Posterior cingulate gyrus (tissue), 11 donors: ENCODE results near the gene GORAB.

Experiments used
- DNase-seq, 10 donors: peaks; one replicate each; pipeline versions ENCODE4 v3.0.0 to v3.0.0-alpha.2; 2020 to 2021; ENCODE audit warnings: mixed read lengths in 3 of 10
- intact Hi-C: fragments of 100-400 bp; cut with DNase I; formaldehyde crosslinking; loops from one replicate; pipeline ENCODE4 v1.15.1; 2023

GORAB gene

GRCh38 chr1:170531758-170532657 lies at the start of gene GORAB:
Gene GORAB, plus strand, starts transcription at chr1:170532166. Its CDS starts 58 bp downstream, at chr1:170532224.
- peak; percentile 85 to 98 (median 94) for DNase-seq
- intact Hi-C loops = loop anchor here (5.0 to 10.0 kb wide), 2 partner anchors 135 to 457 kb away; partner anchors contain the start of gene KIFAP3

DNA sequence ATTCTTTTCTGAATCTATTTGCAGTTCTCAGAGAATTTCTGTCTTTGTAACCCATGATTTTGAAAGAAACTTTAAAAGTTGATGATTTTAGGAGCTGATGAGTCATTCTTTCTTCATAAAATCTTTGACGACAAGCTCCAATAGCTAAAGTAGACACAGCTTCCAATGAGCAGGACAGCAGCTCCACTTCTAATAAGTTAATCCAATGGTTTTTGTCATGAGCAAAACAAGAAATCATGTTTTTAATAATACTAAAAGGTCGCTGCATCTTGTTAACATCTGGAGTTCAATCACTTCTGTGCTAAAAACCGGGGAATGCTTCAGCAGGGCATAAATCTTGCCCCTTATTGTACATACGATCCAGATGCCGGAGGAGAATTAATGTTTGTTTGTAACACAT lies 48.9 kb upstream of the GORAB start:
- DNase-seq = no peak
- intact Hi-C loops = no loop called here

DNA sequence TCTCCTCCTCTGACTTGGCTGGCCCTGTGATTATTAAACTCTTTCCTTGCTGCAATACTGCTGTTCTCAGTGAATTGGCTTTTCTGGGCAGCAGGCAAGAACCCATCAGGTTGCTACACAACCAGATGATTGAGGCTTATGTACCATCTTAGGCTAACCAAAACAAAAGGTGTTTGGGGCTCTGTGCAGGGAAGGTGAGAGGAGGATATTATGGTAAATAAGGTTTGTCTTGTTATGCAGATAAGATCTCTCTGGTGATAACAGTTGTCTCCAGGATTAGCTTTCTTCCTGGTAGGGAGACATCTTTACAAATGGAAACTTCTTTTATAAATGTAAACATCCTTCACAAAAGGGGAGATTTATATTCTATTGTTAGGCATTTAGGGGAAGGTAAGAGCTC lies 44.5 kb upstream of the GORAB start:
- intact Hi-C loops = no loop called here
- DNase-seq = no peak

GRCh38 chr1:170491291-170491690 lies 40.7 kb upstream of the GORAB start:
- no peak for DNase-seq
- intact Hi-C loops = no loop called here

- intact Hi-C loops = no loop called here
- no peak for DNase-seq
Observed at GRCh38 chr1:170494369-170494768, 37.6 kb upstream of the GORAB start.

DNA sequence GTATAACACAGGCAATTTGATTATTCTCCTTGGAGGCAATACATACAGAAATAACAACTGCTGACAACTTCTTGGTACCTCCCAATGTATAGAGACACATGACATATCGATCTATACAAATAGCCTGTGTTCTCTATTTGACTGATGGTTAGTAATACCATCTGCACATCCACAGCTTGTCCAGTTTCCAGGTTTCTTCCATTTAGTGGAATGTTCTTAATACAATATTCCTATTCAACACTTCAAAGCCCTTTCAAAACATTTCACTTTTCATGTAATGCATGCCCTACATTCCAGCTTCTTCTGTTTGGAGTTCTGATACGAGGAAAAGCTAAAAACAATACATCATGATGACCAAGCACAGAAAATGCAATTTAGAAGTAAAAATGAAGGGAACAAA lies 37.0 kb upstream of the GORAB start:
- DNase-seq = no peak
- intact Hi-C loops = no loop called here

GRCh38 chr1:170498876-170499275 lies 33.1 kb upstream of the GORAB start:
- DNase-seq = no peak
- intact Hi-C loops = no loop called here

- intact Hi-C loops = no loop called here
Observed at GRCh38 chr1:170503665-170504064, 28.3 kb upstream of the GORAB start.

DNA sequence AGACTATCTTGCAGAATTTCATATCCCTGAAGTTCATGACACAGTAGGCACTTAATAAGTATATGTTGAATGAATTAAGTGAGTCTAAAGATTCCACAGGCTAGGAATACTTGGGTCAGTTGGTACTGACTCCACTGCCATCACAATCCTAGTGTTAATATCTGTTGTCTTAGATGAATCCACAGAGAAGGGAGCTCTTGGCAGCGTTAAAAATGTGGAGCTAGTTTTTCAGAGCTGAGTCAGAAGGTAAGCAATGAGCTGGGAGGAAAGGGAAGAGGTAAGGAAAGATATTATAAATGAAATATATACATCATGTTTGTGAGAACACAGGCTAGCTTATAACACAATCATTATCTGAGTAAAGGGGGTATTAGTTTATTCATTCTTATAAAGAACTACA lies 21.8 kb upstream of the GORAB start:
- intact Hi-C loops = no loop called here
- DNase-seq = no peak

More at GRCh38 chr1:170503665-170504064, 28.3 kb upstream of the GORAB start:
- DNase-seq = no peak

DNA sequence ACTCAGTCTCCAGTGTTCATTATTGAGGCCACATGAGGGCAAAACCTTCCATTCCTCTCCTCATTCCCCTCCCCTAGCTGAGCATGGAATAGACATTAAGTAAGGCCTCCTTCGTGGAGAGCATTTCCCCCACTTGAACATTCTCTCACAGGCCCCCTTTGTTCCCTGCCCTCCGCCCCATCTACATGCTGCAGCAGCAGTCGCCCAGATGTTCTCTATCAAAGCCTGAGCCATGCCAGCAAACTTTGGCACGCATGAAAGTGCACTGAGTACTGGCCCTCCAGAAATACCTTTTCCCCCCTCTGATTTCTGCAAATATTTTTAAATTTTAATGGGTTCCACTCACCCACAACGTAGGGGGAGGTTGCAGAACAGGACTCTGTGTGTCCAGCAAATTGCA lies 20.9 kb upstream of the GORAB start:
- intact Hi-C loops = no loop called here
- no peak for DNase-seq

- no peak for DNase-seq
- intact Hi-C loops = no loop called here
Observed at GRCh38 chr1:170513138-170513537, 18.8 kb upstream of the GORAB start.

- DNase-seq = no peak
- intact Hi-C loops = no loop called here
Observed at GRCh38 chr1:170518185-170518834, 13.7 kb upstream of the GORAB start.

- intact Hi-C loops = no loop called here
Observed at GRCh38 chr1:170518965-170519364, 13.0 kb upstream of the GORAB start.

GRCh38 chr1:170520601-170521000 lies 11.4 kb upstream of the GORAB start:
- intact Hi-C loops = no loop called here
- DNase-seq = no peak

More at GRCh38 chr1:170518965-170519364, 13.0 kb upstream of the GORAB start:
- DNase-seq = no peak

DNA sequence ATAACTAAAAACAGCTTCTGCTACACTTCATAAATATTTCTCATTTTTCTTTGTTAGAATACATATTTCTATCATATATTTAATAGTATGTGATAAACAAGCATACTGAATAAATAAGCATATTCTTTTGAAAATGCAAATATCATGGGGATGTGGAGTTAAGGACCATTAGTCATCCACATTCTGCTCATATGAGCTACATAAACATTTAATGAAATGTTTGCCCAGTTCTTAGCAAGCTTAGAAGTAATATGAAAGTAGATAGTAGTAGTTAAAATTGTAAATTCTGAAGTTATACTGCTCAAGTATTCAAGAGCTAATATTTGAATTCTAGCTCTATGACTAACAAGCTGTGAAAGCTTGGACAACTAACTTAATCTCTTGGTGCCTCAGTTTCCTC lies 10.1 kb upstream of the GORAB start:
- no peak for DNase-seq
- intact Hi-C loops = no loop called here

- intact Hi-C loops = loop anchor here (5.0 to 10.0 kb wide), 2 partner anchors 136 to 456 kb away; partner anchors contain the start of gene KIFAP3
- DNase-seq = peak in 9 of 10 donors; percentile 7 to 77 (median 14)
Observed at GRCh38 chr1:170530972-170531757, 801 bp upstream of the GORAB start.

DNA sequence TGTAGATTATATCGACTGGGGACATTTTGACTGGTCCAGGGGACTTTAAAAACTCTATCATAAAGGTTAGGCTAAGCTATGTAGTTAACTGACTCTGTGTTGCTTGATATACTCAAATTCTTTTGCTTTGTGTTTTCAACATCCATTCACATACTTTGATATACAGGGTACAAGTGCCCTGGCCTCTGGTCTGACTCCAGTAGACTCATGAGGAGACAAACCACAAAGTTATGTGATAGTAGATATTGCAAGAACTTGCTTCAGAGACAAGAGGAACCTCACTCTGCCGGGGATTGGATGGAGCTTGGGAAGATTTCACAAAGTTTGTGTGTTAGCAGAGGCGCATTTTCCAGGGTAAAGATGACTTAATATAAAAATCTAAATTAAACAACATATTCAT lies 1.3 kb downstream of the GORAB start:
- no peak for DNase-seq
- intact Hi-C loops = loop anchor here (5.0 to 10.0 kb wide), 2 partner anchors 134 to 458 kb away; partner anchors contain the start of gene KIFAP3

- DNase-seq = no peak
- intact Hi-C loops = loop anchor here (5.0 to 10.0 kb wide), 2 partner anchors 133 to 460 kb away; partner anchors contain the start of gene KIFAP3
Observed at GRCh38 chr1:170534626-170535147, 2.7 kb downstream of the GORAB start.

- intact Hi-C loops = loop anchor here (10.0 kb wide), 1 partner anchor 461 kb away; the partner anchor contains the start of gene KIFAP3
- no peak for DNase-seq
Observed at GRCh38 chr1:170535418-170535817, 3.5 kb downstream of the GORAB start.

- no peak for DNase-seq
- intact Hi-C loops = loop anchor here (10.0 kb wide), 1 partner anchor 462 kb away; the partner anchor contains the start of gene KIFAP3
Observed at GRCh38 chr1:170536924-170537551, 5.1 kb downstream of the GORAB start.
